Stimulated activated naive CD8-positive, alpha-beta T cell treated with anti-CD3 and anti-CD28 coated beads, Interleukin-15, amount 100 ng/mL, for 72 hours (primary cell): ENCODE data around the gene MYO5B.
A peak's percentile ranks its signal among the peaks of the same experiment; 100 is the strongest.

Experiments
- ATAC-seq: fragments of 150-1000 bp; cut with Tn5 transposase; 2 replicates; pipeline ENCODE4 v1.10.0; 2021; ENCODE audit warnings: mild to moderate bottlenecking, moderate library complexity
- DNase-seq, 2 donors: peaks; one replicate each; pipeline ENCODE4 v3.0.0; 2021 to 2022
- H3K27ac Mint-ChIP-seq, 2 donors: one replicate each; pipeline ENCODE4 v1.8.0; 2022; ENCODE audit warnings: mild to moderate bottlenecking in 2 of 2, mixed read lengths in 2 of 2, moderate library complexity in 2 of 2
- H3K27me3 Mint-ChIP-seq: one replicate; pipeline ENCODE4 v1.8.0; 2022; ENCODE audit warnings: mixed read lengths
- H3K4me1 Mint-ChIP-seq: one replicate; pipeline ENCODE4 v1.8.0; 2022; ENCODE audit warnings: mild to moderate bottlenecking, mixed read lengths
- H3K4me3 Mint-ChIP-seq, 2 donors: one replicate each; pipeline ENCODE4 v1.8.0; 2022; ENCODE audit warnings: mild to moderate bottlenecking in 2 of 2, mixed read lengths in 2 of 2, moderate library complexity in 1 of 2
- H3K9me3 Mint-ChIP-seq, 2 donors: one replicate each; pipeline ENCODE4 v1.8.0; 2022; ENCODE audit warnings: mixed read lengths in 2 of 2

The MYO5B gene

GRCh38 chr18:50056185-50056584 is 138.8 kb downstream of the MYO5B start:
- peaks cover 0 to 8% of the 10 kb centered on the region in 2 donors for H3K9me3 Mint-ChIP-seq

DNA sequence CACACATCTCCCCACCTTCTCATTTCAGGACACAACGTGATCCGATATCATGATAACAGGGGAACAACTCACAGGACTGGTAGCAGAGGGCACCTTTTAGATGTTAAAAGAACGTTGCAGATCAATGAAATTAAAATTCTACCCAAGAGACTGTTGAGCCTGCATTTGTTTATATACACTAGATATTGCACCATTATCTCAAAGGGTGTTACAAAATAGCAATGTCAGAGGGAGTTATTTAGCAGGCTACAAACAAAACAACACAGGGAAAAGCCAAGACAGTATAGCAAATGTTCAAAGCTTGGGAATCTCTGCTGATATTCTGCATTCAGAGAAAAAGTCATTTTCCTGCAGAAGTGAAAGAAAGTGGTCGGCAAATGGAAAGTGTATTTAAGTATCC is 139.5 kb downstream of the MYO5B start:
- DNase-seq (no peak), ATAC-seq (no peak)
- Mint-ChIP-seq H3K4me1 (no peaks in the 10 kb centered on the region), H3K9me3 (peaks cover 0 to 8% of the 10 kb centered on the region in 2 donors), H3K27ac (no peak overlapping the region), H3K4me3 (no peak overlapping the region), H3K27me3 (peaks cover 38% of the 10 kb centered on the region)

More at GRCh38 chr18:50056185-50056584, 138.8 kb downstream of the MYO5B start:
- Mint-ChIP-seq H3K27ac (no peak overlapping the region), H3K27me3 (peaks cover 38% of the 10 kb centered on the region), H3K4me1 (no peaks in the 10 kb centered on the region), H3K4me3 (no peak overlapping the region)
- ATAC-seq (no peak), DNase-seq (no peak)

DNA sequence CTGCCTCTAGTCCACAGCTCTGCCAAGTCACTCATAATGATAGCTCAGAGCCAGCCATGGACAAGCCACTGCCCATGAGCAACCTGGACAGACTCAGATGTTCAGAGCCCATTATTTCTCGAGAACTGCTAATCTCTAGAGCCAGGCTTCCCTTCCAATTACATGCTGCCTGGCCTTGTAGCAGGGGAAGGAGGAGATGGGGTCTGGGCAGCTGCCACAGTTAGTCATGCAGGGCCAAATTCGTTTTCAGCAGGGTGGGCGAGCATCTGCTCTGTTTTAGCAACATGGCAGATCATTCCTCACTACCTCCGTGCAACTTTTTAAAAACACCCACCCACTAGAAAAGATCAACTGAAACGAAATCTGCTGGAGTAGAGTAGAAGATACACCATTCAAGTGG is 141.8 kb downstream of the MYO5B start:
- Mint-ChIP-seq H3K4me3 (no peak overlapping the region), H3K9me3 (peaks cover 0 to 8% of the 10 kb centered on the region in 2 donors), H3K4me1 (no peaks in the 10 kb centered on the region), H3K27ac (no peak overlapping the region), H3K27me3 (peaks cover 38% of the 10 kb centered on the region)
- DNase-seq (no peak), ATAC-seq (no peak)

DNA sequence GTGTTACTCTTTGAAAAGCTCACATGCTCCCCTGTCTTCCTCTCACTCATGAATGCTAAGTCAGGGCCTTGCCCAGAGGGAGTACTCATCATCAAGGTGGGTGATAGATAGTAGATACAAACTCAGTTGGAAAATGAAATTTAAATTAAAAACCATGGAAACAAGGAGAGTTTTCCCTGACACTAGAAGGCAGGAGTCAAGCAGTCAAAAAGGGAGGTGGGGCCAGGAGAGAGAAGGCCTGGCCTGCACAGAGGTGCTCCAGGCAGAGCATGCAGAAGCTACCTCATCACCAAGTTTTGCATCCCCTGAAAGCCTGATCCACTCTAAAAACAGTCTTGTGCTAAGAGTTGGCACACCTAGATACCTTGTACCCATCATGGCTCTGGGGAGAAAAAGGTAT is 143.7 kb downstream of the MYO5B start:
- Mint-ChIP-seq H3K27me3 (peaks cover 27% of the 10 kb centered on the region), H3K4me1 (no peaks in the 10 kb centered on the region), H3K4me3 (no peak overlapping the region), H3K27ac (no peak overlapping the region), H3K9me3 (peaks cover 0 to 8% of the 10 kb centered on the region in 2 donors)
- DNase-seq = no peak
- ATAC-seq = no peak

GRCh38 chr18:50045126-50045525 is 149.8 kb downstream of the MYO5B start:
- no peak for DNase-seq
- ATAC-seq = no peak
- Mint-ChIP-seq H3K4me1 (no peaks in the 10 kb centered on the region), H3K4me3 (no peak overlapping the region), H3K27me3 (peaks cover 33% of the 10 kb centered on the region), H3K27ac (no peak overlapping the region), H3K9me3 (no peaks in the 10 kb centered on the region)

DNA sequence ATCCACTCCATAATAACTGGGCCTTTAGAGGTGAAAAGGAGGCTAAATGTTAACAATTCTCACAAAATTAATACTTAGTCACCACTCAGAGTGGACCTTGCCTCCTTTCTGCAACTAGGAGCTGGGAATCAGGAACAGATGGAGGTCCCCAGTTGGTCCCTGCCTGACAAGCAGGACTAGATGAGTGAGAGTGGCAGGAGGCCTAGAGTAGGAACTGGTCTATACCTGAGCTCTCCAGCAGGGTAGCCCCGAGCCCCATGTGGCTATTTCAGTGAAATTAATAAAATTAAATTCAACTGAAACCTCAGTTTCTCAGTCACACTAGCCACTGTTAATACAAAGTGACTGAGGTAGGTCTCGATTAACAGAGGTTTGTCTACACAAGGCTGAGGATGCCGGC is 150.5 kb downstream of the MYO5B start:
- ATAC-seq = no peak

DNA sequence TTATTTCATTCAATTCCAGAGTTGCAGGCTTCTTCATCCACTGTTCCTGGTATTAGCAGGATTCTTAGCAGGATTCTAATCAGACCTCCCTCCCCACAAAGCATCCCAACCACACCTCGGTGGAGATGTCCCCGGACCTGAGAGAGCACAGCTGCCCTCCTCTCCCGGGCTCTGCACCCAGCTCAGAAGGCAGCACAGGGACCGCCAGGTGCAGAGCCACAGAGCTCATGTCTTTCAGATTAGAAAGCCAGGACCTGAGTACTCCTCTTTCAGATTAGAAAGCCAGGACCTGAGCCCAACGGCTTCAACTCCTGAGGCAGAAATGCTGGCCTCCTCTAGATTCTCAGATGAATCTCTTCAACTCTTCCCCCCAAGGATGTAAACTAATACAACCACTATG is 152.3 kb downstream of the MYO5B start:
- no peak overlapping the region for H3K27ac Mint-ChIP-seq

More for the DNA sequence above, 150.5 kb downstream of the MYO5B start:
- no peaks in the 10 kb centered on the region for H3K4me1 Mint-ChIP-seq
- no peaks in the 10 kb centered on the region for H3K9me3 Mint-ChIP-seq
- DNase-seq = no peak
- H3K4me3 Mint-ChIP-seq = no peak overlapping the region
- H3K27me3 Mint-ChIP-seq = peaks cover 39% of the 10 kb centered on the region
- no peak overlapping the region for H3K27ac Mint-ChIP-seq

GRCh38 chr18:50039746-50040145 is 155.2 kb downstream of the MYO5B start:
- Mint-ChIP-seq H3K4me1 (peaks cover 6% of the 10 kb centered on the region), H3K4me3 (no peak overlapping the region), H3K9me3 (no peaks in the 10 kb centered on the region), H3K27me3 (peaks cover 43% of the 10 kb centered on the region), H3K27ac (no peak overlapping the region)
- DNase-seq = no peak
- no peak for ATAC-seq

More for the DNA sequence above, 152.3 kb downstream of the MYO5B start:
- H3K9me3 Mint-ChIP-seq = no peaks in the 10 kb centered on the region
- H3K4me3 Mint-ChIP-seq = no peak overlapping the region
- H3K4me1 Mint-ChIP-seq = peaks cover 6% of the 10 kb centered on the region
- ATAC-seq (no peak), DNase-seq (no peak)
- H3K27me3 Mint-ChIP-seq = peaks cover 39% of the 10 kb centered on the region

GRCh38 chr18:50038448-50038847 is 156.5 kb downstream of the MYO5B start:
- peak; percentile 77 for ATAC-seq
- Mint-ChIP-seq H3K4me3 (no peak overlapping the region), H3K4me1 (peaks cover 8% of the 10 kb centered on the region), H3K27ac (no peak overlapping the region), H3K9me3 (no peaks in the 10 kb centered on the region), H3K27me3 (peaks cover 39% of the 10 kb centered on the region)
- peak in 1 of 2 donors; percentile 15 for DNase-seq

DNA sequence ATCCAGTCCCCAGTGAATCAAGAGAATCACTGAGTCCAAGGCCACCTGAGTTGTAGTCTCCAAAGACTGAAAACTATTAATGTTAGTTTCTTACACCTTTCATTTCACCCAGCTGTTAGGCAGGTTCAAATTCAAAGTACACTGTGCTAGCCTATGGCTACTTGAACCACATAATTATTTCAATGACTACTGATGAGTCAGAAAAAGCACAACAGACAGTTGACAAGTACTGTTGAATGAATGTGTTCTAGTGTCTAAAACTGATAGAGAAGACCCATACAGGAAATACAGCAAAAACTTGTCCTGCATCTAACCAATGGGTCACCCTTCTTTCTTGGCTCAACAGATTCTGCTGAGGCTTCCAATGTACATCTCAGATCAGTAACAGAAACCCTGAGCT is 160.9 kb downstream of the MYO5B start:
- Mint-ChIP-seq H3K27me3 (peaks cover 22% of the 10 kb centered on the region), H3K9me3 (no peaks in the 10 kb centered on the region), H3K4me1 (peaks cover 11% of the 10 kb centered on the region), H3K4me3 (no peak overlapping the region), H3K27ac (no peak overlapping the region)
- ATAC-seq (no peak), DNase-seq (no peak)

DNA sequence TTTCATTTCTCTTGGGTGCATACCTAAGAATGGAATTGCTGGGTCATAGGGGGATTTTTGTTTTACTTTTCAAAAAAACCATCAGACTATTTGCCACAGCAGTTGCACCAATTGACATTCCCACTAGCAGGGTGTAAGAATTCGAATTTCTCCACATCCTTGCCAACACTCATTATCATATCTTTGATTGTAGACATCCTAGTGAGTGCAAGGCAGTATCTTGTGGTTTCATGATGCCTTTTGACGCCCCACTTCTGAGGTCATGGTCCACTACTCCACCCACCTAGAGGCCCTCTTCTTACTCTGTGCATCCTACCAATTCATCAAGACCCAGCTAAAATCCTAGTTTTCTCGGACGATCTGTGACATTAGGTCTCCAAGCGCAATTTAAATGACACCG is 161.9 kb downstream of the MYO5B start:
- H3K4me1 Mint-ChIP-seq = peaks cover 7% of the 10 kb centered on the region
- no peak overlapping the region for H3K4me3 Mint-ChIP-seq
- H3K27me3 Mint-ChIP-seq = peaks cover 22% of the 10 kb centered on the region
- H3K27ac Mint-ChIP-seq = no peak overlapping the region
- peak; percentile 42 for ATAC-seq
- DNase-seq = no peak
- no peaks in the 10 kb centered on the region for H3K9me3 Mint-ChIP-seq

- H3K4me3 Mint-ChIP-seq = no peak overlapping the region
- ATAC-seq (no peak), DNase-seq (no peak)
- peaks cover 5% of the 10 kb centered on the region for H3K4me1 Mint-ChIP-seq
- H3K27me3 Mint-ChIP-seq = peaks cover 27% of the 10 kb centered on the region
- no peak overlapping the region for H3K27ac Mint-ChIP-seq
- H3K9me3 Mint-ChIP-seq = peaks cover 4 to 5% of the 10 kb centered on the region in 2 donors
These were observed 164.8 kb downstream of the MYO5B start for GRCh38 chr18:50030146-50030545.

- Mint-ChIP-seq H3K9me3 (peaks cover 6 to 7% of the 10 kb centered on the region in 2 donors), H3K27me3 (peaks cover 31% of the 10 kb centered on the region), H3K4me1 (no peaks in the 10 kb centered on the region), H3K27ac (no peak overlapping the region), H3K4me3 (no peak overlapping the region)
- no peak for DNase-seq
- no peak for ATAC-seq
These were observed 167.0 kb downstream of the MYO5B start for GRCh38 chr18:50027996-50028395.

- ATAC-seq (no peak), DNase-seq (no peak)
- H3K4me1 Mint-ChIP-seq = no peaks in the 10 kb centered on the region
- peaks cover 49% of the 10 kb centered on the region for H3K27me3 Mint-ChIP-seq
- H3K4me3 Mint-ChIP-seq = no peak overlapping the region
- H3K9me3 Mint-ChIP-seq = peaks cover 6 to 7% of the 10 kb centered on the region in 2 donors
- no peak overlapping the region for H3K27ac Mint-ChIP-seq
These were observed 170.5 kb downstream of the MYO5B start for GRCh38 chr18:50024466-50024865.

- H3K4me3 Mint-ChIP-seq = no peak overlapping the region
- DNase-seq = no peak
- no peak for ATAC-seq
- H3K4me1 Mint-ChIP-seq = no peaks in the 10 kb centered on the region
- H3K9me3 Mint-ChIP-seq = peaks cover 6 to 7% of the 10 kb centered on the region in 2 donors
- H3K27me3 Mint-ChIP-seq = peaks cover 61% of the 10 kb centered on the region
- H3K27ac Mint-ChIP-seq = no peak overlapping the region
These were observed 172.0 kb downstream of the MYO5B start for GRCh38 chr18:50022985-50023384.

DNA sequence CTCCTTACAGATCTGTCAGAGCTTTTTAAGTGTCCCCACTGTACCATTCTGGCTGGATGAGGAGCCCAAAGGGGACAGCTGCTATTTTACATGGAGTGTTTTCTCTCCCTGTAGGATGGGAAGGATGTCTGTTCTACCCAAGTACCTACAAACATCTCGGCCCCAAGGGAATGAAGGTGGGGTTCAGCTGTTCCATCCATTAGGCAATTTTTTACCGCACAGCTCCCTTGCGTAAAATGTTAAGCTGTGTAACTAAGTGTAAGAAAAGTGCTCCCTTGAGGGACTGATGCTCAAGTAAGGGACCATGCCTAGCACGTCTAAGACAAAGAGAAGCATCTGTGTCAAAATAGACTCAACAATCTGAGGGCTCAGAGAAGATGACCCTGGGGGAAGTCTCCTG is 180.3 kb downstream of the MYO5B start:
- Mint-ChIP-seq H3K9me3 (no peaks in the 10 kb centered on the region), H3K4me1 (no peaks in the 10 kb centered on the region), H3K4me3 (no peak overlapping the region), H3K27ac (no peak overlapping the region), H3K27me3 (peaks cover 33% of the 10 kb centered on the region)
- ATAC-seq = no peak
- no peak for DNase-seq

GRCh38 chr18:50013363-50014138 is 181.4 kb downstream of the MYO5B start:
- ATAC-seq = no peak
- no peak overlapping the region for H3K4me3 Mint-ChIP-seq
- no peak overlapping the region for H3K27ac Mint-ChIP-seq

More at GRCh38 chr18:50013363-50014138, 181.4 kb downstream of the MYO5B start:
- H3K4me1 Mint-ChIP-seq = no peaks in the 10 kb centered on the region
- peaks cover 23% of the 10 kb centered on the region for H3K27me3 Mint-ChIP-seq
- no peak for DNase-seq
- no peaks in the 10 kb centered on the region for H3K9me3 Mint-ChIP-seq
